Hepatocyte (in vitro differentiated cells): ENCODE measurements around the gene UBE2J2.

Experiments used
- EZH2 ChIP-seq: fragments of 200-600 bp; sonication (generic); IDR thresholded peaks from 2 replicates; pipeline ENCODE4 v1.6.1; 2016; ENCODE audit warnings: antibody characterized with exemption, mild to moderate bottlenecking, borderline replicate concordance
- EZH2phosphoT487 ChIP-seq: fragments of 200-600 bp; sonication (generic); IDR thresholded peaks from one replicate; pipeline ENCODE4 v1.6.1; 2018; ENCODE audit warnings: antibody characterized with exemption, mild to moderate bottlenecking, low read depth, moderate library complexity; ENCODE audit not compliant: unreplicated experiment, severe bottlenecking
- TF ChIP-seq, protein P1 (sequence below): fragments of 200-600 bp; sonication (generic); IDR thresholded peaks from 2 replicates; pipeline ENCODE4 v1.5.1; 2016; ENCODE audit warnings: antibody characterized with exemption, mild to moderate bottlenecking; ENCODE audit not compliant: poor library complexity

GRCh38 chr1:1317420-1317819 lies 43.8 kb upstream of the UBE2J2 start:
- TF ChIP-seq, protein P1, sequence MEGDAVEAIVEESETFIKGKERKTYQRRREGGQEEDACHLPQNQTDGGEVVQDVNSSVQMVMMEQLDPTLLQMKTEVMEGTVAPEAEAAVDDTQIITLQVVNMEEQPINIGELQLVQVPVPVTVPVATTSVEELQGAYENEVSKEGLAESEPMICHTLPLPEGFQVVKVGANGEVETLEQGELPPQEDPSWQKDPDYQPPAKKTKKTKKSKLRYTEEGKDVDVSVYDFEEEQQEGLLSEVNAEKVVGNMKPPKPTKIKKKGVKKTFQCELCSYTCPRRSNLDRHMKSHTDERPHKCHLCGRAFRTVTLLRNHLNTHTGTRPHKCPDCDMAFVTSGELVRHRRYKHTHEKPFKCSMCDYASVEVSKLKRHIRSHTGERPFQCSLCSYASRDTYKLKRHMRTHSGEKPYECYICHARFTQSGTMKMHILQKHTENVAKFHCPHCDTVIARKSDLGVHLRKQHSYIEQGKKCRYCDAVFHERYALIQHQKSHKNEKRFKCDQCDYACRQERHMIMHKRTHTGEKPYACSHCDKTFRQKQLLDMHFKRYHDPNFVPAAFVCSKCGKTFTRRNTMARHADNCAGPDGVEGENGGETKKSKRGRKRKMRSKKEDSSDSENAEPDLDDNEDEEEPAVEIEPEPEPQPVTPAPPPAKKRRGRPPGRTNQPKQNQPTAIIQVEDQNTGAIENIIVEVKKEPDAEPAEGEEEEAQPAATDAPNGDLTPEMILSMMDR: no peak
- TF ChIP-seq EZH2 (no peak), EZH2phosphoT487 (no peak)
